ENCODE data around the gene VSTM4. TPM values are rescaled to one million over a fixed set of nuclear protein-coding genes. Genes with fewer than 3 reads are reported as not detected.

Gene VSTM4
- total RNA-seq, 1 experiment from 2014 or later: 0.72 TPM

- DNase-seq (ENCODE audit: low spot score) (no peak), ATAC-seq (no peak)
- TF ChIP-seq NR3C1 (CRISPR knock-in tag; conservative IDR thresholded peaks at IDR 0.05; ENCODE audit: low read depth) (no peak), FOXP4 (CRISPR knock-in tag; IDR thresholded peaks at IDR 0.05) (no peak), FOXJ3 (CRISPR knock-in tag; IDR thresholded peaks at IDR 0.05; ENCODE audit: borderline replicate concordance) (no peak)
- peaks cover 19% of the 10 kb centered on the region for H3K27me3 Mint-ChIP-seq (ENCODE audit: low read depth)
- POLR2A ChIA-PET: no interaction called here
- H3K4me1 Mint-ChIP-seq: 0 out of 2 replicates have a peak, but pooled peaks cover 3% of the 10 kb centered on the region
- no peaks in the 10 kb centered on the region for H3K36me3 Mint-ChIP-seq
- CTCF ChIA-PET: no interaction called here
- H3K4me3 Mint-ChIP-seq: no peak overlapping the region
- no peak overlapping the region for H3K27ac Mint-ChIP-seq
- H3K9me3 Mint-ChIP-seq: no peaks in the 10 kb centered on the region
Observed at GRCh38 chr10:49111320-49111698, 4.0 kb downstream of the VSTM4 start.

- no peaks in the 10 kb centered on the region for H3K9me3 Mint-ChIP-seq
- 0 out of 2 replicates have a peak, but pooled peaks cover 3% of the 10 kb centered on the region for H3K4me1 Mint-ChIP-seq
- DNase-seq (ENCODE audit: low spot score) (no peak), ATAC-seq (no peak)
- ChIA-PET POLR2A (no interaction called here), CTCF (interaction anchor here (1.2 to 1.6 kb wide), 2 partner anchors 51 to 129 kb away, joined by 3 read pairs; no protein-coding TSS in a partner anchor)
- peaks cover 15% of the 10 kb centered on the region for H3K27me3 Mint-ChIP-seq (ENCODE audit: low read depth)
- H3K27ac Mint-ChIP-seq: no peak overlapping the region
- no peak for TF ChIP-seq STAT6 (CRISPR knock-in tag; conservative IDR thresholded peaks at IDR 0.05; ENCODE audit: low read depth)
- no peak for TF ChIP-seq PREB (CRISPR knock-in tag; IDR thresholded peaks at IDR 0.05; ENCODE audit: borderline replicate concordance)
- TF ChIP-seq USF2 (CRISPR knock-in tag; IDR thresholded peaks at IDR 0.05): no peak
- no peak for TF ChIP-seq ZNF671 (CRISPR knock-in tag; IDR thresholded peaks at IDR 0.05)
- no peak overlapping the region for H3K4me3 Mint-ChIP-seq
- no peaks in the 10 kb centered on the region for H3K36me3 Mint-ChIP-seq
Observed at GRCh38 chr10:49110684-49111319, 4.5 kb downstream of the VSTM4 start.

GRCh38 chr10:49109669-49110340, 5.5 kb downstream of the VSTM4 start:
- DNase-seq (ENCODE audit: low spot score): no peak
- H3K27ac Mint-ChIP-seq: no peak overlapping the region
- no peak for ATAC-seq
- 0 out of 2 replicates have a peak, but pooled peaks cover 3% of the 10 kb centered on the region for H3K4me1 Mint-ChIP-seq
- H3K4me3 Mint-ChIP-seq: no peak overlapping the region
- H3K27me3 Mint-ChIP-seq (ENCODE audit: low read depth): peaks cover 13% of the 10 kb centered on the region
- no peaks in the 10 kb centered on the region for H3K36me3 Mint-ChIP-seq
- ChIA-PET POLR2A (no interaction called here), CTCF (interaction anchor here (1.1 to 1.6 kb wide), 3 partner anchors 52 to 128 kb away, joined by 3 to 5 read pairs (median 3); no protein-coding TSS in a partner anchor)
- no peaks in the 10 kb centered on the region for H3K9me3 Mint-ChIP-seq
- TF ChIP-seq ZNF219 (CRISPR knock-in tag; IDR thresholded peaks at IDR 0.05; ENCODE audit: borderline replicate concordance): no peak
- no peak for TF ChIP-seq GRHL2 (CRISPR knock-in tag; IDR thresholded peaks at IDR 0.05; ENCODE audit: insufficient replicate concordance, severe bottlenecking)
- TF ChIP-seq SMAD4 (CRISPR knock-in tag; IDR thresholded peaks at IDR 0.05): no peak
- no peak for TF ChIP-seq FOXP1 (CRISPR knock-in tag; IDR thresholded peaks at IDR 0.05; ENCODE audit: borderline replicate concordance)
- TF ChIP-seq FOXP4 (CRISPR knock-in tag; IDR thresholded peaks at IDR 0.05): no peak
- TF ChIP-seq GTF2I (CRISPR knock-in tag; conservative IDR thresholded peaks at IDR 0.05): no peak
- no peak for TF ChIP-seq GABPB1 (CRISPR knock-in tag; IDR thresholded peaks at IDR 0.05)
- no peak for TF ChIP-seq ZMAT4 (CRISPR knock-in tag; IDR thresholded peaks at IDR 0.05)
- TF ChIP-seq USF1 (CRISPR knock-in tag; IDR thresholded peaks at IDR 0.05): no peak
- no peak for TF ChIP-seq MXD4 (CRISPR knock-in tag; IDR thresholded peaks at IDR 0.05; ENCODE audit: borderline replicate concordance)

All from WTC11 (cell line).